ENCODE data around the gene WDR7. TPM values are rescaled to one million over a fixed set of nuclear protein-coding genes. Genes with fewer than 3 reads are reported as not detected.

Gene WDR7
- total and polyA plus RNA-seq, 2 of the 4 experiments (the other 2 are of a cell fraction) = 3.7 to 23.3 TPM

GRCh38 chr18:56982766-56983165, 331.6 kb downstream of the WDR7 start:
- BruUV-seq (replicated peaks) = no TSS peak
- no peak overlapping the region for H2BK15ac ChIP-seq (ENCODE audit: low read depth, low read length)
- dilution Hi-C loops (cut with HindIII; ENCODE audit: low sequenced_read_pairs, unreplicated experiment) = no loop called here
- intact Hi-C loops (cut with micrococcal nuclease) = no loop called here
- H3K9me3 ChIP-seq (ENCODE audit: control insufficient read depth, insufficient read depth, low read length) = no peaks in the 10 kb centered on the region
- H3K18ac ChIP-seq (ENCODE audit: low read depth, low read length) = no peak overlapping the region
- ATAC-seq (ENCODE audit: low read depth) (no peak; the same call in 1 of the 2 replicates), DNase-seq (no peak)
- no peak overlapping the region for H4K5ac ChIP-seq (ENCODE audit: low read depth, low read length)
- H3K9me1 ChIP-seq (ENCODE audit: insufficient read depth, low read length) = no peaks in the 10 kb centered on the region; the same call in 1 of the 2 replicates
- CTCF ChIA-PET = interaction anchor here (0.7 kb wide), 1 partner anchor 30 kb away, joined by 3 read pairs; no protein-coding TSS in a partner anchor
- in situ Hi-C loops (cut with MboI; ENCODE audit: low sequenced_read_pairs) = no loop called here
- no peak overlapping the region for H3K27ac ChIP-seq (ENCODE audit: insufficient read depth, low read length)
- H3K4me1 ChIP-seq (ENCODE audit: control insufficient read depth, insufficient read depth, low read length) = no peaks in the 10 kb centered on the region
- no peak overlapping the region for H3K14ac ChIP-seq (replicated peaks; ENCODE audit: low read depth, low read length)
- H2AK9ac ChIP-seq (replicated peaks; ENCODE audit: low read depth, low read length, poor library complexity) = no peak overlapping the region
- no peak overlapping the region for H3K4me3 ChIP-seq (ENCODE audit: insufficient read depth, low read depth, low read length)
- no peak overlapping the region for H2AFZ ChIP-seq (replicated peaks; ENCODE audit: low read length, poor library complexity)
- no peak overlapping the region for H2BK120ac ChIP-seq (ENCODE audit: low read depth, low read length)
- H3K36me3 ChIP-seq (ENCODE audit: control insufficient read depth, insufficient read depth, low read length) = no peaks in the 10 kb centered on the region
- H2AK5ac ChIP-seq (ENCODE audit: low read depth, low read length) = no peak overlapping the region
- POLR2A ChIA-PET (ENCODE audit: unreplicated experiment) = no interaction called here
- H3K79me1 ChIP-seq (ENCODE audit: low read depth in 1 of 2, low read length in 2 of 2) = no peaks in the 10 kb centered on the region; a peak in 1 of 4 replicates
- no peak overlapping the region for H3K23ac ChIP-seq (ENCODE audit: low read depth, low read length)
- H3K27me3 ChIP-seq (ENCODE audit: control insufficient read depth, insufficient read depth, low read length) = no peaks in the 10 kb centered on the region
- H2BK20ac ChIP-seq (ENCODE audit: low read depth, low read length) = no peak overlapping the region
- no peaks in the 10 kb centered on the region for H4K20me1 ChIP-seq (ENCODE audit: insufficient read depth, low read length)
- no peak overlapping the region for H3K4ac ChIP-seq (ENCODE audit: low read depth, low read length)
- no peak overlapping the region for H3K56ac ChIP-seq (ENCODE audit: extremely low read depth, insufficient read depth, low read length)
- no peak for TF ChIP-seq RAD21 (IDR thresholded peaks at IDR 0.05; ENCODE audit: low read length)
- no peak overlapping the region for H3K9ac ChIP-seq (ENCODE audit: low read depth, low read length)
- no peak overlapping the region for H4K91ac ChIP-seq (ENCODE audit: insufficient read depth, low read depth, low read length)
- no peak overlapping the region for H4K8ac ChIP-seq (ENCODE audit: low read depth in 2 of 2, low read length in 2 of 2)
- no peak overlapping the region for H2BK5ac ChIP-seq (ENCODE audit: low read depth, low read length, poor library complexity, severe bottlenecking)
- H3K4me2 ChIP-seq (ENCODE audit: low read depth, low read length) = no peak overlapping the region
